ENCODE data around the gene ARHGAP22.

GRCh38 chr10:48490946-48491345 is 113.9 kb downstream of the ARHGAP22 start:
- no peak for TF ChIP-seq CTCF (conservative IDR thresholded peaks at IDR 0.05 in 1 of 2, IDR thresholded peaks at IDR 0.05 in 1 of 2; ENCODE audit: low read depth in 1 of 2, low read length in 2 of 2)
- no peak for TF ChIP-seq EZH2 (IDR thresholded peaks at IDR 0.05; ENCODE audit: low read length, missing control alignments)
